Skeletal muscle cell (primary cell): ENCODE results near the gene PPP1R17.

Experiments
- DNase-seq: peaks from one replicate; pipeline ENCODE4 v3.0.0-alpha.2; 2010; ENCODE audit warnings: low read depth
- H3K4me3 ChIP-seq: 2 replicates; pipeline ENCODE4 v1.5.1; 2011; ENCODE audit warnings: low read depth, mild to moderate bottlenecking, control low read depth, low read length, moderate library complexity

Gene PPP1R17

GRCh38 chr7:31687024-31687748 lies at the start of gene PPP1R17:
Gene PPP1R17 (plus strand): TSS chr7:31687215. CDS start chr7:31692442, 5,227 bp downstream.
- no peak within 1 kb of the TSS for H3K4me3 ChIP-seq
- DNase-seq = no peak

DNA sequence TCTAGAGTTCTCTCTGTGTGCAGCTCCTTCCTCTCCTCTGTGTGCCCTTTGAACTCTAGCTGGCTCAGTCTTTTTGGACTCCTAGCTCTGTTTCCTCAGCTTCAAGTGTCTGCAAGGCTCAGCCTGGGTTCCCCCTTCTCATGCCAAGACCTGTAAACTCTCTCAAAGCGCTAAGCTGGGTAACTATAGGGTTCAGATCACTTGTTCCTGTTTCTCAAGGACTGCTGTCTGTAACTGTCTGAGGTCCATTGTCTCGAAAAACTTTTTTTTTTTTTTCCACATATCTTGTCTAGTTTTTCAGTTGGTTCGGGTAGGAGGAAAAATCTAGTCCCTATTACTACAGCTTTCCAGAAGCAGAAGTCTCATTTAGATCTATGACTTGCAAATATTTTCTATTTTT lies 46.6 kb upstream of the PPP1R17 start:
- H3K4me3 ChIP-seq = no peak overlapping the region
- no peak for DNase-seq

- H3K4me3 ChIP-seq = no peak overlapping the region
- no peak for DNase-seq
Observed at GRCh38 chr7:31642681-31643115, 44.3 kb upstream of the PPP1R17 start.

DNA sequence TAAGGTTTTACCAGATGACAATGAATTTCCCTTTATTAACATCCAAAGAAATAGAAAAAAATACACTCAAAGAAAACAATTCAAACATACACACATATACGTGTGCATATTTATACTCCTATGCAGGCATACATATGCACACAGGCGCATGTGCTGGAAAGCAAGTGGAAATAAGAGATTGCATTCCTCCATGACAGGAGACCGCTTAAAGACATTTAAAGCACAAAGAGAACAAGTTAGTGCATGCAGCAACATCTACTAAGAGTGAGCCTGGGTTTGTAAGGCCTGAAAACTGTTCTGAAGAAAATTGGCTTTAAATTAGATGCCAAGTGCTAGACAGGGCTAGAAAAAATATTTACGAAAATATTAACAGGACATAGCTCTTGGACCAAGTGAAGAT lies 40.1 kb upstream of the PPP1R17 start:
- DNase-seq = no peak
- no peak overlapping the region for H3K4me3 ChIP-seq

GRCh38 chr7:31647511-31647910 lies 39.5 kb upstream of the PPP1R17 start:
- DNase-seq = no peak
- no peak overlapping the region for H3K4me3 ChIP-seq

- DNase-seq = no peak
- no peak overlapping the region for H3K4me3 ChIP-seq
Observed at GRCh38 chr7:31648288-31648687, 38.7 kb upstream of the PPP1R17 start.

DNA sequence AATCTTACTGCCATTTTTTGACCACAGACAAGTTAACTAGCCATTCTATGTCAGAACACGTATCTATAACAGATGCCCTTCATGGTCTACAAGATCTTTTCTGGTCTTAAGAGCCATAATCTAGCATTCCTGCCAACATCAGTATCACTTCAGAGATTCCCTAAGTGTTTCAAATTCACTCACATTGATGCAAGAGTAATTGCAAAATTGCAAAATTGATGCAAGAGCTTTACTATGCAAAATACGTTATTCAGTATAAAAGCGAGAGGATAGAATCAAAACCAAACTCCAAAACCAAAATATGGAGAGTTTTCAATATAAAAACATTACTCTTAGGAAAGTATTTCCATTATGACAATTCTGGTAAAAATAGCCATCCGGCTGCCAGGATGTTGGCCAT lies 38.1 kb upstream of the PPP1R17 start:
- H3K4me3 ChIP-seq = no peak overlapping the region
- no peak for DNase-seq

- H3K4me3 ChIP-seq = no peak overlapping the region
- no peak for DNase-seq
Observed at GRCh38 chr7:31651234-31652062, 35.6 kb upstream of the PPP1R17 start.

GRCh38 chr7:31652063-31652326 lies 35.0 kb upstream of the PPP1R17 start:
- DNase-seq = no peak
- no peak overlapping the region for H3K4me3 ChIP-seq

DNA sequence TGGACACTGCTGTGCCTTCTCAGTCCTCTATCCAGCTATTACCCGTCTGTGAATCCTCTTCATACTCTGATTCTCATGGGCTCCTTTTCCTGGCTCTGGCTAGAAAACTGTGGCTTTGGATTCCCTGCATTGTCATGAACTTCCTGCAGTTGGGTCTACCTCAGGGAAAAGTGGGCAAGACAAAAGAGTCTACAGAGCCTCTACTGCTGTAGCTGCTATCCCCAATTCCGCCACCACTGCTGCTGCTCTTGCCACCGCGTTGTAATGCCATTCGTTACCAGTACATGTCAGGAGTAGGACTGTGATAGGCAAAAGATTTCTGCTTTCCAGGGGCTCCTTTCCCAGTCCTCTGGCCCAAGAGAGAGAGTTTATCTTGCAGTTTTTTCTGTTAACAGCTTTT lies 23.9 kb upstream of the PPP1R17 start:
- DNase-seq = no peak
- no peak overlapping the region for H3K4me3 ChIP-seq

- no peak for DNase-seq
Observed at GRCh38 chr7:31664890-31665289, 22.1 kb upstream of the PPP1R17 start.

DNA sequence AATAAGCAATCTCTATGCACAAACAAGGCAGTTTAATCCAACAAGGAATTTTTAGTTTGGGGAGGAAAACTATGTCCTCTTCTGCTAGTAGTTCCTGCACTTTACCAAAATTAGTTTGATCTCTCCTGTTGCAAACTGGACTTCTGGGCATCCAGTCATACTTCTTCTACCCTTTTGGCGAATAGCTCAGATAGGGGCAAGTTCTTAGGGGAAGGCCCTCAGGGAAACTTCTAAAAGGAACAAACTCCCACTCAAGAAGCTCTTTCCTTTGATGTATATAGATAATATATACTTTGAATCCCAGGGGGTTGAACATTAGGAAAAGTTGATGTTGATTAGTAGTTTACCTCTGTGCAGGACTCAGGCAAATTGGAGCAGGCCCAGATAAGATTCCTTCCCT lies 21.5 kb upstream of the PPP1R17 start:
- no peak overlapping the region for H3K4me3 ChIP-seq
- no peak for DNase-seq

More at GRCh38 chr7:31664890-31665289, 22.1 kb upstream of the PPP1R17 start:
- H3K4me3 ChIP-seq = no peak overlapping the region

- H3K4me3 ChIP-seq = no peak overlapping the region
- DNase-seq = no peak
Observed at GRCh38 chr7:31669461-31669860, 17.6 kb upstream of the PPP1R17 start.

GRCh38 chr7:31679574-31680305 lies 7.3 kb upstream of the PPP1R17 start:
- H3K4me3 ChIP-seq = no peak overlapping the region
- no peak for DNase-seq

- no peak overlapping the region for H3K4me3 ChIP-seq
- no peak for DNase-seq
Observed at GRCh38 chr7:31683445-31684225, 3.4 kb upstream of the PPP1R17 start.

GRCh38 chr7:31688372-31688771 lies 1.4 kb downstream of the PPP1R17 start:
- H3K4me3 ChIP-seq = no peak overlapping the region
- no peak for DNase-seq

- no peak overlapping the region for H3K4me3 ChIP-seq
- no peak for DNase-seq
Observed at GRCh38 chr7:31688996-31689395, 2.0 kb downstream of the PPP1R17 start.

- H3K4me3 ChIP-seq = no peak overlapping the region
- no peak for DNase-seq
Observed at GRCh38 chr7:31690935-31691334, 3.9 kb downstream of the PPP1R17 start.

GRCh38 chr7:31692451-31692850 lies 5.4 kb downstream of the PPP1R17 start:
- no peak for DNase-seq
- H3K4me3 ChIP-seq = no peak overlapping the region

GRCh38 chr7:31692871-31693270 lies 5.9 kb downstream of the PPP1R17 start:
- DNase-seq = no peak
- H3K4me3 ChIP-seq = no peak overlapping the region
